ENCODE results near the gene PTGR2.

DNA sequence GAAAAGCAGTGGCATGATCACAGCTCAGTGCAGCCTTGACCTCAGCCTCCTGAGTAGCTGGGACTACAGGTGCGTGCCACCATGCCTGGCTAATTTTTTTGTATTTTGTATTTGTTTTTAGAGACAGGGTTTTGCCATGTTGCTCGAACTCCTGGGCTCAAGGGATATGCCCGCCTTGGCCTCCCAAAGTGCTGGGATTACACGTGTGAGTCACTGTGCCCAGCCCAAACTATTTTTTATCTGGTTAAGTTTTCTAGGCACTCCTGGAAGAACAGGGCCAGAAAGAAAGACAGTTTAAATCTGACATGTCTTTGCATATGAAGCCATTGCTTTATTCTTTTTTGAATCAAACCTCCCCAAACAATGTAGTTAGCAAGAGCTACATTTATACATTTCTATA, 27.5 kb upstream of the PTGR2 start:
- TF ChIP-seq CTCF (IDR thresholded peaks at IDR 0.05) (no peak), POLR2AphosphoS5 (IDR thresholded peaks at IDR 0.05; ENCODE audit: low read depth, low read length) (no peak), TCF7L2 (IDR thresholded peaks at IDR 0.05; ENCODE audit: low read depth, low read length) (no peak), SIN3A (IDR thresholded peaks at IDR 0.05; ENCODE audit: borderline replicate concordance, insufficient read depth, low read depth, low read length) (no peak)
